GM23338 (cell line): ENCODE results near the gene NFIA. TPM values are rescaled to one million over a fixed set of nuclear protein-coding genes. Genes with fewer than 3 reads are reported as not detected.

ENCODE experiments used
- ATAC-seq: fragments of 200-7000 bp; cut with Tn5 transposase; 3 replicates; pipeline ENCODE4 v1.9.1; 2020
- DNase-seq: peaks from one replicate; pipeline ENCODE4 v3.0.0-alpha.2; 2015; ENCODE audit warnings: low spot score
- H2AFZ ChIP-seq: fragments of 200-600 bp; sonication (generic); 2 replicates; pipeline ENCODE4 v1.8.0; 2016; ENCODE audit warnings: antibody characterized with exemption, mild to moderate bottlenecking, moderate library complexity
- H3F3A ChIP-seq: fragments of 200-600 bp; sonication (generic); replicated peaks from 2 replicates; pipeline ENCODE4 v1.8.0; 2017; ENCODE audit warnings: antibody characterized with exemption, mixed run types, low read depth
- H3K27ac ChIP-seq: fragments of 200-600 bp; sonication (generic); 2 replicates; pipeline ENCODE4 v1.6.1; 2016; ENCODE audit warnings: low read depth
- H3K27me3 ChIP-seq: fragments of 200-600 bp; sonication (generic); 2 replicates; pipeline ENCODE4 v1.8.0; 2016; ENCODE audit warnings: mild to moderate bottlenecking, mixed run types, moderate library complexity; ENCODE audit not compliant: insufficient read depth
- H3K36me3 ChIP-seq: fragments of 200-600 bp; sonication (generic); 2 replicates; pipeline ENCODE4 v1.8.0; 2016; ENCODE audit warnings: mild to moderate bottlenecking; ENCODE audit not compliant: insufficient read depth
- H3K4me1 ChIP-seq: fragments of 200-600 bp; sonication (generic); 2 replicates; pipeline ENCODE4 v1.8.0; 2016; ENCODE audit warnings: mild to moderate bottlenecking, moderate library complexity; ENCODE audit not compliant: insufficient read depth
- H3K4me2 ChIP-seq: fragments of 200-600 bp; sonication (generic); 2 replicates; pipeline ENCODE4 v1.7.1; 2017; ENCODE audit warnings: mixed run types
- H3K4me3 ChIP-seq: fragments of 200-600 bp; sonication (generic); 2 replicates; pipeline ENCODE4 v1.6.1; 2016; ENCODE audit warnings: mixed run types
- H3K79me2 ChIP-seq: fragments of 200-600 bp; sonication (generic); replicated peaks from 2 replicates; pipeline ENCODE4 v1.8.0; 2017; ENCODE audit warnings: mild to moderate bottlenecking; ENCODE audit not compliant: insufficient read depth
- H3K9me2 ChIP-seq: fragments of 200-600 bp; sonication (generic); 2 replicates; pipeline ENCODE4 v1.8.0; 2017; ENCODE audit not compliant: insufficient read depth
- H4K20me1 ChIP-seq: fragments of 200-600 bp; sonication (generic); replicated peaks from 2 replicates; pipeline ENCODE4 v1.8.0; 2017; ENCODE audit warnings: mild to moderate bottlenecking; ENCODE audit not compliant: insufficient read depth
- H3K27ac Mint-ChIP-seq: 2 replicates; pipeline ENCODE4 v1.8.0; 2020; ENCODE audit warnings: inconsistent platforms, mild to moderate bottlenecking, moderate library complexity, mixed read lengths
- H3K27me3 Mint-ChIP-seq: 3 replicates; pipeline ENCODE4 v1.8.0; 2022; ENCODE audit warnings: low read depth, mild to moderate bottlenecking, moderate library complexity, mixed read lengths, inconsistent platforms; ENCODE audit not compliant: insufficient read depth, poor library complexity
- H3K36me3 Mint-ChIP-seq: 3 replicates; pipeline ENCODE4 v1.8.0; 2021; ENCODE audit warnings: low read depth, mild to moderate bottlenecking, inconsistent platforms, moderate library complexity, mixed read lengths
- H3K4me1 Mint-ChIP-seq: 3 replicates; pipeline ENCODE4 v1.8.0; 2020; ENCODE audit warnings: mild to moderate bottlenecking, inconsistent platforms, mixed read lengths
- H3K4me3 Mint-ChIP-seq: 3 replicates; pipeline ENCODE4 v1.8.0; 2021; ENCODE audit warnings: moderate library complexity, mild to moderate bottlenecking, inconsistent platforms, mixed read lengths
- H3K9me3 Mint-ChIP-seq: 3 replicates; pipeline ENCODE4 v1.8.0; 2020; ENCODE audit warnings: moderate library complexity, mild to moderate bottlenecking, inconsistent platforms, mixed read lengths
- CREB1 ChIP-seq: fragments of 250-450 bp; sonication (Bioruptor Pico); IDR thresholded peaks from 2 replicates; pipeline ENCODE4 v1.5.0; 2020; ENCODE audit warnings: low read depth, mild to moderate bottlenecking, moderate library complexity
- CTCF ChIP-seq, 2 experiments: fragments of 200-600 bp in 1 of 2; sonication (generic) in 1 of 2; conservative IDR thresholded peaks; 2 replicates each; pipeline versions ENCODE4 v1.5.1 to v1.6.1; 2016 to 2017; ENCODE audit warnings: antibody characterized with exemption in 2 of 2, low read depth in 2 of 2, mild to moderate bottlenecking in 2 of 2, moderate library complexity in 1 of 2
- EZH2 ChIP-seq: fragments of 200-600 bp; sonication (generic); IDR thresholded peaks from one replicate; pipeline ENCODE4 v1.8.0; 2017; ENCODE audit warnings: antibody characterized with exemption, mild to moderate bottlenecking, low read depth; ENCODE audit not compliant: unreplicated experiment
- EZH2phosphoT487 ChIP-seq: fragments of 200-600 bp; sonication (generic); IDR thresholded peaks from one replicate; pipeline ENCODE4 v1.8.1; 2018; ENCODE audit warnings: antibody characterized with exemption; ENCODE audit not compliant: unreplicated experiment
- JUNB ChIP-seq: IDR thresholded peaks from one replicate; pipeline ENCODE4 v1.6.1; 2016; ENCODE audit warnings: antibody characterized with exemption; ENCODE audit not compliant: unreplicated experiment
- NANOG ChIP-seq: IDR thresholded peaks from 2 replicates; pipeline ENCODE4 v1.6.1; 2016; ENCODE audit warnings: antibody characterized with exemption, borderline replicate concordance
- POLR2AphosphoS5 ChIP-seq: IDR thresholded peaks from 2 replicates; pipeline ENCODE4 v1.6.1; 2016; ENCODE audit warnings: antibody characterized with exemption, low read depth
- STAT1 ChIP-seq: IDR thresholded peaks from one replicate; pipeline ENCODE4 v1.6.1; 2016; ENCODE audit warnings: antibody characterized with exemption; ENCODE audit not compliant: unreplicated experiment
- ZNF114 ChIP-seq: fragments of 250-450 bp; sonication (Bioruptor Pico); IDR thresholded peaks from 2 replicates; pipeline ENCODE4 v1.5.0; 2020; ENCODE audit warnings: mild to moderate bottlenecking, moderate library complexity
- ZNF331 ChIP-seq: fragments of 250-450 bp; sonication (Bioruptor Pico); IDR thresholded peaks from 2 replicates; pipeline ENCODE4 v1.5.0; 2020; ENCODE audit warnings: low read depth, mild to moderate bottlenecking, moderate library complexity
- ZNF462 ChIP-seq: fragments of 250-450 bp; sonication (Bioruptor Pico); IDR thresholded peaks from 2 replicates; pipeline ENCODE4 v1.5.0; 2020; ENCODE audit warnings: mild to moderate bottlenecking, moderate library complexity
- polyA plus RNA-seq: library from polyadenylated mRNA; unstranded; fragments of >200 nt; fragmentation: Nextera tagmentation; extraction: Ambion mirVana; gene quantifications from 2 replicates; pipeline ENCODE4 v1.2.1, GENCODE V29; 2016
- total RNA-seq: library from RNA; depleted of rRNA; stranded (reverse); fragments of >200 nt; shearing (Covaris generic); gene quantifications from 2 replicates; pipeline ENCODE4 v1.2.3, GENCODE V29; 2014
- TF ChIP-seq, protein P1 (sequence below): IDR thresholded peaks from 2 replicates; pipeline ENCODE4 v1.6.1; 2016; ENCODE audit warnings: antibody characterized with exemption
- TF ChIP-seq, protein P2 (sequence below): IDR thresholded peaks from one replicate; pipeline ENCODE4 v1.6.1; 2018; ENCODE audit warnings: antibody characterized with exemption; ENCODE audit not compliant: unreplicated experiment

Gene NFIA
- total and polyA plus RNA-seq, 2 experiments from 2014 or later, result 0.97 to 2.3 TPM

DNA sequence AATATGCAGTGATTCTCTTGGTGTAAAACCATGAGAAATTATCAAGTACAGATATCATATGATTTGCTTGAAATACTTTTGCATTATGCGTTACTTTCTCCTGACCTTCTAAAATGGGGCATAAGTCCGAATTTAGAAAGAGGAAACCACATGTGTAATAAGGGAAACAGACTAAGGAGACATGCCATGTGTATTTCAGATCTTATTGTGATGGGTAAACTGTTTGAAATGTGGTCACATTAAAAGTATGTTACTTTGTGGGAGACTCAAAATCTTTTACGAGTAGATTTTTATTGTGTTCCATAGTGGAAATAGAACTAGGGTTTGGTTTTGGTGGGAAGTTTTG, 173.0 kb downstream of the NFIA start:
- H3K79me2 ChIP-seq, result no peaks in the 10 kb centered on the region
- H3K27ac ChIP-seq, result no peak overlapping the region
- TF ChIP-seq CREB1 (CRISPR knock-in tag), result no peak
- TF ChIP-seq STAT1, result no peak
- TF ChIP-seq ZNF331 (CRISPR knock-in tag), result no peak
- no peak for TF ChIP-seq JUNB
- TF ChIP-seq NANOG, result no peak
- no peak for TF ChIP-seq POLR2AphosphoS5
- TF ChIP-seq, protein P1, sequence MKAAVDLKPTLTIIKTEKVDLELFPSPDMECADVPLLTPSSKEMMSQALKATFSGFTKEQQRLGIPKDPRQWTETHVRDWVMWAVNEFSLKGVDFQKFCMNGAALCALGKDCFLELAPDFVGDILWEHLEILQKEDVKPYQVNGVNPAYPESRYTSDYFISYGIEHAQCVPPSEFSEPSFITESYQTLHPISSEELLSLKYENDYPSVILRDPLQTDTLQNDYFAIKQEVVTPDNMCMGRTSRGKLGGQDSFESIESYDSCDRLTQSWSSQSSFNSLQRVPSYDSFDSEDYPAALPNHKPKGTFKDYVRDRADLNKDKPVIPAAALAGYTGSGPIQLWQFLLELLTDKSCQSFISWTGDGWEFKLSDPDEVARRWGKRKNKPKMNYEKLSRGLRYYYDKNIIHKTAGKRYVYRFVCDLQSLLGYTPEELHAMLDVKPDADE, result no peak
- TF ChIP-seq EZH2phosphoT487, result no peak
- no peak for TF ChIP-seq CTCF (conservative IDR thresholded peaks at IDR 0.05; ENCODE audit: low read depth in 2 of 2)
- TF ChIP-seq ZNF114 (CRISPR knock-in tag), result no peak
- no peak for TF ChIP-seq ZNF462 (CRISPR knock-in tag)
- no peak for TF ChIP-seq EZH2
- TF ChIP-seq, protein P2, sequence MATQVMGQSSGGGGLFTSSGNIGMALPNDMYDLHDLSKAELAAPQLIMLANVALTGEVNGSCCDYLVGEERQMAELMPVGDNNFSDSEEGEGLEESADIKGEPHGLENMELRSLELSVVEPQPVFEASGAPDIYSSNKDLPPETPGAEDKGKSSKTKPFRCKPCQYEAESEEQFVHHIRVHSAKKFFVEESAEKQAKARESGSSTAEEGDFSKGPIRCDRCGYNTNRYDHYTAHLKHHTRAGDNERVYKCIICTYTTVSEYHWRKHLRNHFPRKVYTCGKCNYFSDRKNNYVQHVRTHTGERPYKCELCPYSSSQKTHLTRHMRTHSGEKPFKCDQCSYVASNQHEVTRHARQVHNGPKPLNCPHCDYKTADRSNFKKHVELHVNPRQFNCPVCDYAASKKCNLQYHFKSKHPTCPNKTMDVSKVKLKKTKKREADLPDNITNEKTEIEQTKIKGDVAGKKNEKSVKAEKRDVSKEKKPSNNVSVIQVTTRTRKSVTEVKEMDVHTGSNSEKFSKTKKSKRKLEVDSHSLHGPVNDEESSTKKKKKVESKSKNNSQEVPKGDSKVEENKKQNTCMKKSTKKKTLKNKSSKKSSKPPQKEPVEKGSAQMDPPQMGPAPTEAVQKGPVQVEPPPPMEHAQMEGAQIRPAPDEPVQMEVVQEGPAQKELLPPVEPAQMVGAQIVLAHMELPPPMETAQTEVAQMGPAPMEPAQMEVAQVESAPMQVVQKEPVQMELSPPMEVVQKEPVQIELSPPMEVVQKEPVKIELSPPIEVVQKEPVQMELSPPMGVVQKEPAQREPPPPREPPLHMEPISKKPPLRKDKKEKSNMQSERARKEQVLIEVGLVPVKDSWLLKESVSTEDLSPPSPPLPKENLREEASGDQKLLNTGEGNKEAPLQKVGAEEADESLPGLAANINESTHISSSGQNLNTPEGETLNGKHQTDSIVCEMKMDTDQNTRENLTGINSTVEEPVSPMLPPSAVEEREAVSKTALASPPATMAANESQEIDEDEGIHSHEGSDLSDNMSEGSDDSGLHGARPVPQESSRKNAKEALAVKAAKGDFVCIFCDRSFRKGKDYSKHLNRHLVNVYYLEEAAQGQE, result no peak
- no peaks in the 10 kb centered on the region for H3F3A ChIP-seq
- no peaks in the 10 kb centered on the region for H4K20me1 ChIP-seq
- no peak for ATAC-seq
- Mint-ChIP-seq H3K4me1 (peaks cover 30% of the 10 kb centered on the region; the same call in 2 of the 3 replicates), H3K4me3 (no peak overlapping the region), H3K9me3 (no peaks in the 10 kb centered on the region), H3K36me3 (no peaks in the 10 kb centered on the region), H3K27me3 (peaks cover 2% of the 10 kb centered on the region), H3K27ac (no peak overlapping the region)
- peaks cover 13% of the 10 kb centered on the region for H3K4me1 ChIP-seq
- H3K36me3 ChIP-seq, result no peaks in the 10 kb centered on the region
- no peak overlapping the region for H3K4me3 ChIP-seq
- H3K4me2 ChIP-seq, result no peak overlapping the region
- H3K27me3 ChIP-seq, result no peaks in the 10 kb centered on the region
- no peak overlapping the region for H2AFZ ChIP-seq
- DNase-seq, result no peak
- H3K9me2 ChIP-seq, result no peaks in the 10 kb centered on the region; the same call in 1 of the 2 replicates
